ENCODE measurements around the gene IREB2.
"Not testable (repeated sequence)": the region's sequence is repeated elsewhere in the genome, so short reads cannot be mapped to it uniquely, and the experiment has no call there.

Gene IREB2

DNA sequence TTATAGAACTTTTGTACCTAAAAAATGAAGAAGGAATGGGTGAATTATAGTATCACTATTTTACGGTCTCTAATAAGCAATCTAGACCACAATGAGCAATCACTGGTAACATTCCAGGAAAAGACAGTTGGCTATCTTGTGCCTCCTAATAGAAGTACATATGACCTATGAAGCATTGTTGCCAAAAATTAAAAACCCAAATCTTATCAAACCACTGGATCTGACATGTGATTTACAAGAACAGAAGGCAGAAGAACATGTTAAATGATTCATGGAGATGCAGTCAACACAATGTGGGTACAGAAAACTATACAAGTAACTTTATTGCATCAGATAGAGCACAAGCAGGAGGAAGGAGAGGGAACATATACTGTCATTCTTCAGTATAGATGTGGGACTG, 54.9 kb downstream of the IREB2 start:
- FAIRE-seq = no peak

DNA sequence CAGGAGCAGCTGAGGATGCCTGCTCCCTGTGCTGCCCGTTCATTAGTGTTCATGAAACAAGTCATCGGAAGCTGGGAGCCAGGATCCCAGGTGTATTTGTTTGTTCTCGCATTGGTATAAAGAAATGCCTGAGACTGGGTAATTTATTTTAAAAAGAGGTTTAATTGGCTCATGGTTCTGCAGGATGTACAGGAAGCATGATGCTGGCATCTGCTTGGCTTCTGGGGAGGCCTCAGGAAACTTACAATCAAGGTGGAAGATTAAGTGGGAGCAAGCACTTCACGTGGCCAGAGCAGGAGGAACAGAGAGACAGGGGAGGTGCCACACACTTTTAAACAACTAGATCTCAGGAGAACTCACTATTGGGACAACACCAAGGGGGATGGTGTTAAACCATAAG, 63.8 kb downstream of the IREB2 start:
- no peak for FAIRE-seq

DNA sequence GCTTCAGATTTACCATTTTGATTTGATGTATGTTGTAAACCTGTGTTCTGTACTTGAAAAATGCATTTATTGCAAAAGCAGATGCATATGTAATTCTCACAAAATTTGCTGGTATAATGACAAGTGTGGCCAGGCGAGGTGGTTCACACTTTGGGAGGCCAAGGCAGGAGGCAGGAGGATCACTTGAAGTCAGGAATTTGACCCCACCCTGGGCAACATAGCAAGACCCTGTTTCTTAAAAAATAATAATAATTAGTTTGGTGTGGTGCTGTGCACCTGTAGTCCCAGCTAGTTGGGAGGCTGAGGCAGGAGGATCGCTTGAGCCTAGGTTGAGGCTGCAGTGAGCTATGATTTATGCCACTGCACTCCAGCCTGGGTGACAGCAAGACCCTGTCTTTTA, 64.6 kb downstream of the IREB2 start:
- no peak for FAIRE-seq

DNA sequence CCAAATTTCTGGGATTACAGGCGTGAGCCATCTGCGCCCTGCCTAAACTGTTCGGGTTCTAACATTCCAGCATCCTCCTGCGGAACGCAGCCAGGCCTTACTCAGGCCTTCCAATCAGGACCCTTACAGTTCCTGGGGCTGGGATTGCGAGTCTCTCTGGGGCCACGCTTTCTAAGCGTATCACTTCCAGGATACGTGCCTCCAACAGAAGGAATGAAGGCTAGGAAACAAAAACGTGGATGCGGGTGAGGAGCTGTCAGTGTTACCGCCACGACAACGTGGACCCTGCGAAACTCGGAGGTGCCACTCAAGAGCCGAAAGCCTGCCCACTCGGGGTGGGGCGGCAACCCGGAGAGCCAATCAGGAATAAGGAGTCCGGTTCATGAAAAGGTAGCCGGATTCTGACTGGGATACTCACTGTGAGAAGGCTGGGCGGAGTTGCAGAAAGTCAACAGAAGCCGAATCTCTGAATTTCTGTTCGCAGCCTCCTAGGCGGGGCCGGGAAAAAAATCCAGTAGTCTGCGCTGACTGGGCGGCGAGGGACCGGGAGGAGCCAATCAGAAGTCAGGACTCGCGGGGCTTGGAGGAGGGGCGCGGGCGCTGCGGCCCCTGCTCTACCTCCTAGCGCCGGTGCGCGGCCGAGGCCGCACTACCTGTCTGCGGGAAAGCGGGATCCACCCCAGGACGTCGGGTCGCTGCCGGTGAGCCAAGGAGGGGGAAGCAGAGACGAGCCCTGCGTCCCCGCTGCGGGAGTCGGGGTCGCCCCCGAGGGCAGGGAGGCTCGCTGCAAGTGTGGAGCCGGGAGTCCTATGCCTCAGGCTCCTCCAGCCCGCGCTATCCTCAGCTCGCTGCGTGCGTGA, 69.2 kb downstream of the IREB2 start, which contains the start of gene HYKK:
HYKK (plus strand) TSS at position 607 of the 860 bp plus-strand sequence. CDS start 5,512 bp downstream, outside the sequence.
- FAIRE-seq = peak; percentile 94

DNA sequence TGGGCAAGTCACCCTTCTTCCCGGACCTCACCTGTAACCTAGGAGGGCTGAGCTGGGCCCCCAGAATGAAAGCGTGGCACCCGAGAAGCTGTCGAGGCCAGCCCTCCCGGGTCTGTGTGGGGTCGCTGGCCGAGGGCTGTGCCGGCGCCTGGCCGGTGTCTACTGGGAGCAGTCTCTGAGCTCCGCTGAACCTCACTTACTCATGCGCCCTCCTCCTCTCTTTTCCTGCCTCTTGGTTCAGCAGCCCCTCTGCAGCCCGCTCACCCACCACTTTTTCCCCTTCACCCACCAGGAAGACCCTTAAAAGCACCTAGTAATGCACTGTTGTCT, 69.8 kb downstream of the IREB2 start:
- no peak for FAIRE-seq

DNA sequence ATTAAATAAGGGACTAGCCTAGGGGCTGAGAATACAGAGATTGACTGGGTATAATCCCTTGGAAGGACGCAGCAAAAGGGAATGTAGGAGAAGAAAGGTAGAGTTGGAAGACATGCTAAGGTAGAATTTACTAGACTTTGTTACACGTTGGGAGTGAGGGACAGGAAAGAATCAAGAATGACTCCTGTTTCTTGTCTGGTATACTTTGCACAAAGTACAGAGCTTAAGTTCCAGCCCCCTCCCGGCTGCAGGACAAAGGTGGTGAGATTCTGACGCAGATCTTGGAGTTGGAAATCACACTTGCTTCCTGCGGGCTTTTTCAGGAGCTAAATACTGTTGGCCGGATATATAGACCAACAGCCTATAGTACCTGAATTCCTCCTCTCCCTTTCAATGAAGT, 70.3 kb downstream of the IREB2 start:
- no peak for FAIRE-seq

DNA sequence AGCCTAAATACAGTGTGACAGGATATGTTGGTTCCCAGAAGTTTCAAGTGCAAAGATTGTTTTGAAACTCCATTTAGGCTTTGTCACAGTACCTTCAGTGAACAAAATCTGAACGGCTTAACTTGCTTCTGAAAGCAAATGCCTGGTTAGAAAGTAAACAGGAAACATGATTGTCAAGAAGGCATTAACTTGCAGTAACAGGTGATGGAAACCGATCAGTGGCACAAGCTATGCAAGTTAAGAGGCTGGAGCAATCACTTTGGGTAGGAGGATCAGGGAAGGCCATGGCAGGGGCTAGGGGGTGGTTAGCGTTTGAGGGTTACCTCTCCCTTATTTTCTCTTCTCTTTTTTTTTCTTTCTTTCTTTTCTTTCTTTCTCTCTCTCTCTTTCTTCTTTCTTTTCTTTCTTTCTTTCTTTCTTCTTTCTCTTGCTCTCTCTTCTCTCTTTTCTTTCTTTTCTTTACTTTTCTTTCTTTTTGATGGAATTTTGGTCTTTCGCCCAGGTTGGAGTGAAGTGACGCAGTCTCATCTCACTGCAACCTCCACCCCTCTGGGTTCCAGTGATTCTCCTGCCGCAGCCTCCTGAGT, 71.8 kb downstream of the IREB2 start:
- no peak for FAIRE-seq

DNA sequence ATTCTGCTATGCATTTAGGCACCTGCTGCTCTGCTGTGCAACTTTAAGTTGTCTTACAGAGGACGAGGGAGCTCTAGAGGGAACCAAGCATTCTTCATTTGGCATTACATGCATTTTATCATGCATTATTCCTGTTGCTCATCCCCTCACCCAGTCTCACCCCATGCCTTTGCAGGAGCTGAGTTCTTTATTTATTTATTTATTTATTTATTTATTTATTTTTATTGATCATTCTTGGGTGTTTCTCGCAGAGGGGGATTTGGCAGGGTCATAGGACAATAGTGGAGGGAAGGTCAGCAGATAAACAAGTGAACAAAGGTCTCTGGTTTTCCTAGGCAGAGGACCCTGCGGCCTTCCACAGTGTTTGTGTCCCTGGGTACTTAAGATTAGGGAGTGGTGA, 82.0 kb downstream of the IREB2 start:
- not testable (repeated sequence) for FAIRE-seq

DNA sequence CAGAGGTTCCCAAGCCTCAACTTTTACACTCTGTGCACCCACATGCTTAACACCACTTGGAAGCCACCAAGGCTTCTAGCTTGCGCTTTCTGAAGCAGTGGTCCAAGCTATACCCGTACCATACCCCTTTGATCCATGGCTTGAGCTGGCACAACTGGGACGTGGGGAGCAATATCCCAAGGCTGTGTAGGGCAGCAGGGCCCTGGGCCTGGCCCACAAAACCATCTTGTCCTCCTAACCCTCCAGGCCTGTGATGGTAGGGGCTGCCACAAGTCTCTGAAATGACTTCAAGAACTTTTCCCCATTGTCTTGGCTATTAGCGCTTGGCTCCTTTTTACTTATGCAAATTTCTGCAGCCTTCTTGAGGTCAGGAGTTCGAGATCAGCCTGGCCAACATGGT, 86.2 kb downstream of the IREB2 start:
- no peak for FAIRE-seq

DNA sequence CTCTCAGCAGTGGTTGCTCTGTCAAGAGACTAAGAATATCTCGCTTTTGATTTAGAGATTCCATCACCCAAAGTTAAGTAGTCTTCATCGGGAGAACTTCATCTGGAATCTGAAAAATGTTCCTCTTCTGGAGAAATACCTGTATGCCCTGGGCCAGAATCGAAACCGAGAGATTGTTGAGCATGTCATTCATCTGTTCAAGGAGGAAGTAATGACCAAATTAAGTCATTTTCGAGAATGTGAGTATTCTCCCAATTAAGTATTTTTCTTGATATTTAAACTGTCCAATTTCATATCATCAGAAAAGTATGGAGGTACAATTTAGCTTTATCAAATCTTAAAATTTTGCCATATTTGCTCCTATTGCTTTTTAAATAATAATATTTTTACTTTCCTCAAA, 89.3 kb downstream of the IREB2 start:
- no peak for FAIRE-seq

DNA sequence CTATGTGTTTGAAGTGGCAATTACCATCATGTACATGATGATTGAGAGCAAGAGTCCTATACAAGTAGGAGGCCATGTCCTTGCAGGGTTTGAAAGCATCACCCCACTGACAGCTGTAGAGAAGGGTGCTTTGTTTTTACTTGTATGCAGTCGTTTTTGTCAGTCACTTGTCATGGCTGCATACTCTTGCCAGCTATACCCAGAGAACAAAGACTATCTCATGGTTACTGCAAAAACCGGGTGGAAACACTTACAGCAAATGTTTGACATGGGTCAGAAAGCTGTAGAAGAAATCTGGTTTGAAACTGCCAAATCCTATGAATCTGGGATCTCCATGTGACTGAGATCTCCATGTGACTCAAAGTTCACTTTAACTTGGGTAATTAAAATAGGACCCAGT, 95.3 kb downstream of the IREB2 start:
- no peak for FAIRE-seq

DNA sequence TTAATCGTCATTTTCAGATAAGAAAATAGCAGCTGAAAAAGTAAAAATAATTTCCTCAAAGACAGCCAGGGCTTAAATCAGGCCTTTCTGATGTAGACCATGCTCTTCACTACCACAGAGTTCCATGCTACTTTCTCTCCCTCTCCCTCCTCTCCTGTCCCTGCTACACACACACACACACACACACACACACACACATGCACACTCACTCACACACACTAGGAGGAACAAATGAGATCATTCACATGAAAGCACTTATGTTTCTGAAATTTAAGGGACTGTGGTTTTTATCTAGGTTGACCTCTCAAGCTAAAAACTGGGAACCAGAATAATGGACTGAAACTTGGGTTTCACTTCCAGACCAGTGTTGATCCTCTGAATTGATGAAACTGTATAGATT, 98.1 kb downstream of the IREB2 start:
- FAIRE-seq = no peak

DNA sequence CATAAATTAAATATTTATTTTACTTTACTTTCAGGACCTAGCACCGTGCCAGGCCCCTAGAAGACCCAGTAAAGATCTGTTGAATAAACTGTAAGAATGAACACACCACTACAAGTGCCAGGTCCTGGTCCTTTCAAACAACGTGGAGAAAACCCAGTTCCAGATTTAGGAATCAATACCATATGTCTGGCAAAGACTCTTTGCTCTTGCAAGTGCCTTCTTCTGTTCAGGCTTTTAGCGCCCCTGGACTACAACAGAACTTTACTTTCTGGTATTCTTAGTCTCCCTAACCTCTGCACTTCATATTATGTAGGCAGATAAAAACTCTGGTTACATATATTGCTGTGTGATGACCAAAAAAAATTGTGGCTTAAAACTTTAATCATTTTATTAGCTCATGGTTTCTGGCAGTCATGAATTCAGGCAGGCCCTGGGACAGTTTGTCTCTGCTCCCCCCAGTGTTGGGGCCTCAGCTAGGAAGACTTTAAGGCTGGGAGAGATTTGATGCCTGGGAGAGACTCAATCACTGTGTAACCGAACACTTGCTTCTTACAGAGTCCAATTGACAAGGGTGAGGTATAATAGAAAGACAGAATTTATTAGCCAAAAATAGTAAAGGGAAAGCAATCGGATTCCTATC, 99.4 kb downstream of the IREB2 start:
- no peak for FAIRE-seq

DNA sequence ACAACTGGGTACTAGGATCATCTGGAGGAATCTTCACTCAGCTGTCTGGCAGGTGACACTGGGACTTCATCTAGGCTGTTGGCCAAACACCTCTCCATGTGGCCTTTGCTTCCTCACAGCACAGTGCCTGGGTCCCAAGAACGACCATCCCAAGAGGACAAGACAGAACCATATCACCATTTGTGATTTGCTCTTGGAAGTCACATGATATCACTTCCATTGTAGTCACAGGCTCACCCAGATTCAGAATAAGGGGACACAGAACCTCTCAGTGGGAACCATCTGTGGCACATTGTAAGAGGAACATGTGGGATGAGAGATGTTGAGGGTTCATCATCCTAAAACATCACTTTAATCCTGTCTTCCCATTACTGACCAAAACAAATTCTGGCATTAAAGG, 100.3 kb downstream of the IREB2 start:
- no peak for FAIRE-seq

DNA sequence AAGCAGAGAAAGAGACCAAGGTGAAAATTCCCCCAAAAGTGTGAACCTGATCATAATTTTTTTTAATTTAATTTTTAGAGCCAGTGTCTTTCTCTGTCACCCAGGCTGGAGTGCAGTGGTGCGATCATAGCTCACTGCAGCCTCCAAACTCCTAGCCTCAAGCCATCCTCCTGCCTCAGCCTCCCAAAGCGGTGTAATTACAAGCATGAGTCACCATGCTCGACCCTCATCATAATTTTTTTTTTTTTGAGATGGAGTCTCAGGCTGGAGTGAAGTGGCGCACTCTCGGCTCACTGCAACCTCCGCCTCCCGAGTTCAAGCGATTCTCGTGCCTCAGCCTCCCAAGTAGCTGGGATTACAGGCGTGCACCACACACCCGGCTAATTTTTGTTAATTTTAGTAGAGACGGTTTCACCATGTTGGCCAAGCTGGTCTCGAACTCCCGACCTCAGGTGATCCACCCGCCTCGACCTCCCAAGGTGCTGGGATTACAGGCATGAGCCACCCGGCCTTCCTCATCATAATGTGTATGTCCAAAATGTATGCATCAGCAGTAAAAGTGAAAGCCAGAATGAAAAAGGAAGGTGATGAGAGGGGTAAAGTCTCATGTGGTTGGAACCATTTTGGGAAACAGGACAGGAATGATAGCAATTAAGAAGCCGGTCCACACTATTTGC, 101.6 kb downstream of the IREB2 start:
- not testable (repeated sequence) for FAIRE-seq

DNA sequence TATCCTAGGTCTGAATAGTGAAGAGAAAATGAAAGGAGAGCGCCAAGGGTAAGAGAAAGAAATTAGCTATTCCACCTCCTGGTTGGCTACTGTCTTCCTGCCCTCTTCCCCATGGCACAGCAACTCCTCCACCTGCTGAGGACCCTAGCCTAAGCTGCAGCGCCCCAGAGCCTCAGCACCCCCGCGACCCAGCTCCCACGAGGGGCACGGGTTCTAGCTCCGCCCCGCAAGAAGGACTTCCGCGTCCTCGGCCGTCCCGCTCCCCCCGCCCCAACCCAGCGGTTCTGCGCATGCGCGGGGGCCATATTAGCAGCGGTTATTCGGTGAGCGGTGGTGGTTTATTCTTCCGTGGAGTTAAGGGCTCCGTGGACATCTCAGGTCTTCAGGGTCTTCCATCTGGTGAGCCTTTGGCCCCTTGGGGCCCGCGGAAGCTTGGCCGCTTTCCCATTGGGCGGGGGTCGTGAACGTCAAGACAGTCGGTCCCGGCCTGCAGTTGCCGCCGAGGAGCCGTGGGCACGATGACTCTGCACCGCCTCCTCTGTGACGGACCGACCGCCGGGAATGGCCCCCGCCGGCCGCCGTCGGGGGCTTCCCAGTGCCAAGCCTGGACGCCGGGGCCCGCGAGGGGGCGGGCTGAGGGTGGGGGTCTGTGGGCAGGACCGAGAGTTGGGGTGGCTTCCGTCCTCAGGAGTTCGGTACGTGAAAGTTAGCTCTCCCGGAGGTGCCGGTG, 102.3 kb downstream of the IREB2 start, which contains the start of gene PSMA4:
PSMA4 (plus strand) TSS at position 304 of the 730 bp plus-strand sequence. CDS start 1,484 bp downstream, outside the sequence.
- no peak for FAIRE-seq

DNA sequence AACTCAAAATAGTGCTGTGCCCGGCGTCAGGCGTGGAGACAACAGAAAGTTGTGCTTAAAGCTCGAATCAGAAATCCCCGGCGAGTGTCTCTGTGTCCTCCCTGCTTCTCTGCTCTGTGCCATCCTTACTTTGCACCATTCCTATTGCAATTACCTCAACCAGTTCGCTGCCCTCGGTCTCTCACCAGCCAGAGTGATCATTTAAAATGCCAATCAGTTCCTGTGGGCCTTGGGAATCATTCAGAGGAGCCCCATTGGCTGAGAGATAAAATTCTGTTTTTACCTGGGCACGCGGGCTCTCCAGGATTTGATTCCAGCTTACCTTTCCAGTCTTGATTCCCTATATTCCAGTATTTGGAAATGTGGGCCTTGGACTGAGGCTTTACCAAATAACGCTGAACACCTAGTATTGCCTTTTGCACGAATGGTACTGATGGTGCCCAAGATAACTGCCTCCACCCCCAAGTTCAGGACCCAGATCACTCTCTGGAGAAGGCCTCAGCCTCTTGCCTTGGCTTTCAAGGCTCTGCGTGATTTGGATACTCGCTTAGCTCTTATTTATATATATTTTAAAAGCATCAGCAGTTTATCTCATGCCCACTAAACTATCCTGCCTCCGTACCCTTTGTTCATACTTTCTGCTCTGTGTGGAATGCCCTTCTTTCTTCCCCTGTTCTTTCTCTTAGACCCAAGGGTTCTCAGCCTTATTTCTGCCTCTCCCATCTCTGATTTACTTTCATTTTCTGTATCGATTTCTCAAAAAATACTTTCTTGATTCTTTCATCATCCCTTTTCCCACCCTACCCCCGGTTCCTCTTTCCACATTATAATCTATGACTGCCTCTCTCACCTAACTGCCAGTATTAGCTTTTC, 103.1 kb downstream of the IREB2 start:
- no peak for FAIRE-seq

DNA sequence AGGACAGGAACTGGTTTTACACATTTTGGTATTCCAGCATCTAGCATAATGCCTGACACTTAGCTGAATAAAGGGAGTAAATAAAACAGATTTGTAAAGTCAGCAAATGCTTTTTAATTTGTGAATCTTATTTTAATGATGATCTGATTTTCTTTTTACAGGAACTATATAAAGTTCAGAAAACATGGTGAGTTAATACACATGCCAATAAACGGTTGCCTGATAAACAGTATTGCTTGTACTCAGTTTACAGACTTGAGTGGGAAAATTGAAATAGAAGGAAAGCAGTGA, 103.7 kb downstream of the IREB2 start:
- no peak for FAIRE-seq

DNA sequence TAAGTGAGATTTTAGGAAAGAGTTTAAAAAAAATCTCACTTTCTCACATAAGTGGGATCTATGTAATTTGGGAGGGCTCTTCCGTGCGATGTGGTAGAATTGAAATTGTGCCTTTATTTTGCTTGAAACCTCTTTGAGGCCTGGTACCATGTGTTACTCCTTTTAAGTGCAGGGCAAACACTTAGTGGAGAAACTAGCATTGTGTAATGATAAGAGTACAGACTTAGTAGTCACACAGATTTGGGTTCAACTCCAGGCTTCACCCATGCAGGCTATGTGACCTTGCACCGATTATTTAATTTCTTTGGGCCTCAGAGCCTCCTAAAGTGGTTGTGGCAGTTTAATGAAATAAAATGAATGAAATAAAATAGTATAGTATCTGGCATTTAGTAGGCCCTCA, 104.6 kb downstream of the IREB2 start:
- FAIRE-seq = no peak

DNA sequence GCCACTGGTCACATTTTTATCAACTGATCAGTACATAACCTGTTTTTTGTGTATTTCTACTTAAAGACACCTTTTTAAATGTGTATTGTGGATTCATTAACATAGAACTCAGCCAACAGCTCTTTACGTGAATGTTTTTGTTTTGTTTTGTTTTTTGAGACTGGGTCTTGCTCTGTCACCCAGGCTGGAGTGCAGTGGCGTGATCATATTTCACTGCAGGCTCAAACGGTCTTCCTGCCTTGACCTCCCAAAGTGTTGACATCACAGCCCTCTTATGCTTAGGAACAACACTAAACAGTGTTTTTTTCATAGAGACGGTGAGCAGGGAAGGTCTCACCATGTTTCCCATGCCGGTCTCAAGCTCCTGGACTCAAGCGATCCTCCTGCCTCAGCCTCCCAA, 112.2 kb downstream of the IREB2 start:
- FAIRE-seq = no peak

DNA sequence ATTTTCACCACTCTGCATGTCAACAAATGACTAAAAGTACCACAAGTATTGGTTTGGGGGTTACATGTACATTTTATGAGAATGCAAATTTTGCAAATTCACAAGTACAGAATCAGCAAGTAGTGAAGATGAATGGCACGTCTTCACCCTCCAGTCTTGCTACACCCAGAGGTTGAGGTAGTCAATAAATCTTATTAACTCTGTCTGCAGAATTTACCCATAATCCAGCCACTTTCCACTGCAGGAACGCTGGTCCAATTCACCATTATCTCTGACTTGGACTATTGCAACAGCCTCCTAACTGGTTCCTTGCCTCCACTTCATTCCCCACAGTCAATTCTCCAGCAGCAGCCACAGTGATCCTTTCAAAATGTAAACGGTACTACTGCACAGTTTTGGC, 112.8 kb downstream of the IREB2 start:
- no peak for FAIRE-seq

All from islet of Langerhans (tissue), 1 donor.